UCSD-AML1 (cell line): ENCODE data around the gene COL23A1.

Experiments
- DNase-seq: peaks from one replicate; lab custom pipeline; 2025; ENCODE audit not compliant: unreplicated experiment; lab: John Stamatoyannopoulos, UW

COL23A1 gene

GRCh38 chr5:178350361-178351220 is 239.6 kb downstream of the COL23A1 start:
- DNase-seq = no peak

GRCh38 chr5:178349625-178350353 is 240.4 kb downstream of the COL23A1 start:
- no peak for DNase-seq

- DNase-seq = no peak
Measured at GRCh38 chr5:178349075-178349511, 241.1 kb downstream of the COL23A1 start.

- no peak for DNase-seq
Measured at GRCh38 chr5:178348356-178349074, 241.7 kb downstream of the COL23A1 start.

- no peak for DNase-seq
Measured at GRCh38 chr5:178347956-178348355, 242.2 kb downstream of the COL23A1 start.

GRCh38 chr5:178346607-178347334 is 243.4 kb downstream of the COL23A1 start:
- no peak for DNase-seq

GRCh38 chr5:178343306-178343705 is 246.9 kb downstream of the COL23A1 start:
- DNase-seq = no peak

GRCh38 chr5:178341851-178342140 is 248.4 kb downstream of the COL23A1 start:
- DNase-seq = no peak

GRCh38 chr5:178341091-178341850 is 248.9 kb downstream of the COL23A1 start:
- DNase-seq = no peak

GRCh38 chr5:178340637-178341036 is 249.6 kb downstream of the COL23A1 start:
- no peak for DNase-seq

GRCh38 chr5:178340187-178340586 is 250.0 kb downstream of the COL23A1 start:
- DNase-seq = no peak

GRCh38 chr5:178339272-178339671 is 250.9 kb downstream of the COL23A1 start:
- DNase-seq = no peak

GRCh38 chr5:178338750-178339144 is 251.4 kb downstream of the COL23A1 start:
- DNase-seq = no peak

GRCh38 chr5:178338126-178338749 is 252.0 kb downstream of the COL23A1 start:
- DNase-seq = no peak

GRCh38 chr5:178337334-178337741 is 252.9 kb downstream of the COL23A1 start:
- no peak for DNase-seq

- no peak for DNase-seq
Measured at GRCh38 chr5:178336889-178337288, 253.3 kb downstream of the COL23A1 start.

GRCh38 chr5:178335302-178336030 is 254.7 kb downstream of the COL23A1 start:
- no peak for DNase-seq

- DNase-seq = peak; percentile 34
Measured at GRCh38 chr5:178334861-178335260, 255.3 kb downstream of the COL23A1 start.

- peak; percentile 40 for DNase-seq
Measured at GRCh38 chr5:178333821-178334481, 256.2 kb downstream of the COL23A1 start.
